ENCODE results near the gene FAM117B. TPM values are rescaled to one million over a fixed set of nuclear protein-coding genes. Genes with fewer than 3 reads are reported as not detected.

The FAM117B gene
- polyA plus RNA-seq, 2 of the 4 experiments (the other 2 are of a cell fraction): 3.6 TPM

- no peak for TF ChIP-seq MAZ (IDR thresholded peaks at IDR 0.05; ENCODE audit: borderline replicate concordance, low read depth, low read length)
These were observed 10.6 kb upstream of the FAM117B start (continued) for GRCh38 chr2:202624133-202624532.

- ATAC-seq (no peak), DNase-seq (ENCODE audit: low read depth in 1 of 2, low spot score in 1 of 2) (no peak), FAIRE-seq (no peak)
- CTCF ChIA-PET: no interaction called here
- H3K4me3 ChIP-seq: no peak overlapping the region
- H3K4me1 ChIP-seq: no peaks in the 10 kb centered on the region
- H3K4me2 ChIP-seq: no peak overlapping the region
- 44% methylated on average over 4 of the region's 4 CpGs for WGBS (ENCODE audit: missing lambda C conversion rate)
- H3K27ac ChIP-seq: no peak overlapping the region
- H3K9me3 ChIP-seq: no peaks in the 10 kb centered on the region
- TF ChIP-seq TFCP2L1 (CRISPR knock-in tag; IDR thresholded peaks at IDR 0.05) (no peak), FOSL2 (IDR thresholded peaks at IDR 0.05) (no peak), FOSL2 (CRISPR knock-in tag; IDR thresholded peaks at IDR 0.05) (no peak), EP300 (IDR thresholded peaks at IDR 0.05) (no peak), JUN (IDR thresholded peaks at IDR 0.05) (no peak), SMC3 (IDR thresholded peaks at IDR 0.05) (no peak), KDM1A (IDR thresholded peaks at IDR 0.05; ENCODE audit: low read depth) (no peak), CBX2 (IDR thresholded peaks at IDR 0.05; ENCODE audit: borderline replicate concordance, low read depth) (no peak), BHLHE40 (IDR thresholded peaks at IDR 0.05; ENCODE audit: low read depth, low read length) (no peak), USF2 (IDR thresholded peaks at IDR 0.05) (no peak), HOXB5 (CRISPR knock-in tag; IDR thresholded peaks at IDR 0.05) (no peak), REST (IDR thresholded peaks at IDR 0.05) (no peak)
- TF ChIP-seq, protein P1, sequence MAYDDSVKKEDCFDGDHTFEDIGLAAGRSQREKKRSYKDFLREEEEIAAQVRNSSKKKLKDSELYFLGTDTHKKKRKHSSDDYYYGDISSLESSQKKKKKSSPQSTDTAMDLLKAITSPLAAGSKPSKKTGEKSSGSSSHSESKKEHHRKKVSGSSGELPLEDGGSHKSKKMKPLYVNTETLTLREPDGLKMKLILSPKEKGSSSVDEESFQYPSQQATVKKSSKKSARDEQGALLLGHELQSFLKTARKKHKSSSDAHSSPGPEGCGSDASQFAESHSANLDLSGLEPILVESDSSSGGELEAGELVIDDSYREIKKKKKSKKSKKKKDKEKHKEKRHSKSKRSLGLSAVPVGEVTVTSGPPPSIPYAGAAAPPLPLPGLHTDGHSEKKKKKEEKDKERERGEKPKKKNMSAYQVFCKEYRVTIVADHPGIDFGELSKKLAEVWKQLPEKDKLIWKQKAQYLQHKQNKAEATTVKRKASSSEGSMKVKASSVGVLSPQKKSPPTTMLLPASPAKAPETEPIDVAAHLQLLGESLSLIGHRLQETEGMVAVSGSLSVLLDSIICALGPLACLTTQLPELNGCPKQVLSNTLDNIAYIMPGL (CRISPR knock-in tag; IDR thresholded peaks at IDR 0.05; ENCODE audit: borderline replicate concordance): no peak
- POLR2A ChIA-PET: no interaction called here
These were observed 7.7 kb upstream of the FAM117B start for GRCh38 chr2:202627042-202627441.

- no peak overlapping the region for H3K27ac ChIP-seq
- POLR2A ChIA-PET: no interaction called here
- ATAC-seq (no peak), FAIRE-seq (no peak), DNase-seq (ENCODE audit: low read depth in 1 of 2, low spot score in 1 of 2) (no peak)
- CTCF ChIA-PET: interaction anchor here (0.8 to 2.6 kb wide), 4 partner anchors 10 to 635 kb away, joined by 3 to 11 read pairs (median 3); no protein-coding TSS in a partner anchor
- no peaks in the 10 kb centered on the region for H3K9me3 ChIP-seq
- H3K4me3 ChIP-seq: no peak overlapping the region
- 76% methylated on average over 3 of the region's 3 CpGs for WGBS (ENCODE audit: missing lambda C conversion rate)
- H3K4me2 ChIP-seq: no peak overlapping the region
- no peaks in the 10 kb centered on the region for H3K4me1 ChIP-seq
- TF ChIP-seq RFX5 (IDR thresholded peaks at IDR 0.05): no peak
- TF ChIP-seq, protein P2, sequence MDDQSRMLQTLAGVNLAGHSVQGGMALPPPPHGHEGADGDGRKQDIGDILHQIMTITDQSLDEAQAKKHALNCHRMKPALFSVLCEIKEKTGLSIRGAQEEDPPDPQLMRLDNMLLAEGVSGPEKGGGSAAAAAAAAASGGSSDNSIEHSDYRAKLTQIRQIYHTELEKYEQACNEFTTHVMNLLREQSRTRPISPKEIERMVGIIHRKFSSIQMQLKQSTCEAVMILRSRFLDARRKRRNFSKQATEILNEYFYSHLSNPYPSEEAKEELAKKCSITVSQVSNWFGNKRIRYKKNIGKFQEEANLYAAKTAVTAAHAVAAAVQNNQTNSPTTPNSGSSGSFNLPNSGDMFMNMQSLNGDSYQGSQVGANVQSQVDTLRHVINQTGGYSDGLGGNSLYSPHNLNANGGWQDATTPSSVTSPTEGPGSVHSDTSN (IDR thresholded peaks at IDR 0.05): no peak
- TF ChIP-seq CHD4 (IDR thresholded peaks at IDR 0.05; ENCODE audit: borderline replicate concordance): no peak
- no peak for TF ChIP-seq FOXS1 (CRISPR knock-in tag; IDR thresholded peaks at IDR 0.05)
- TF ChIP-seq, protein P3, sequence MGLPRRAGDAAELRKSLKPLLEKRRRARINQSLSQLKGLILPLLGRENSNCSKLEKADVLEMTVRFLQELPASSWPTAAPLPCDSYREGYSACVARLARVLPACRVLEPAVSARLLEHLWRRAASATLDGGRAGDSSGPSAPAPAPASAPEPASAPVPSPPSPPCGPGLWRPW (IDR thresholded peaks at IDR 0.05): no peak
- no peak for TF ChIP-seq CEBPB (IDR thresholded peaks at IDR 0.05)
- TF ChIP-seq HEYL (CRISPR knock-in tag; IDR thresholded peaks at IDR 0.05): no peak
- TF ChIP-seq GATA3 (IDR thresholded peaks at IDR 0.05; ENCODE audit: borderline replicate concordance): no peak
- no peak for TF ChIP-seq POLR2AphosphoS2 (conservative IDR thresholded peaks at IDR 0.05; ENCODE audit: low read length)
- no peak for TF ChIP-seq HOXB5 (CRISPR knock-in tag; IDR thresholded peaks at IDR 0.05)
- TF ChIP-seq JUNB (IDR thresholded peaks at IDR 0.05): no peak
- no peak for TF ChIP-seq HDAC2 (IDR thresholded peaks at IDR 0.05)
- TF ChIP-seq ATOH8 (CRISPR knock-in tag; IDR thresholded peaks at IDR 0.05; ENCODE audit: low read depth): no peak
- no peak for TF ChIP-seq FOSL2 (IDR thresholded peaks at IDR 0.05)
- TF ChIP-seq FOSL2 (CRISPR knock-in tag; IDR thresholded peaks at IDR 0.05): no peak
- no peak for TF ChIP-seq ELK1 (IDR thresholded peaks at IDR 0.05; ENCODE audit: low read depth, low read length)
- TF ChIP-seq KDM1A (IDR thresholded peaks at IDR 0.05; ENCODE audit: low read depth): no peak
These were observed 6.0 kb upstream of the FAM117B start for GRCh38 chr2:202628646-202629198.
